A673 (cell line): ENCODE results near the gene IQCE.

Experiments
- CTCF ChIP-seq: fragments of 300-800, 200-600 bp; sonication (generic); conservative IDR thresholded peaks from 2 replicates; pipeline ENCODE4 v1.5.1; 2017; ENCODE audit warnings: low read depth, mild to moderate bottlenecking, antibody characterized with exemption, low read length, moderate library complexity, mixed read lengths
- EZH2 ChIP-seq: fragments of 200-600 bp; sonication (generic); IDR thresholded peaks from 2 replicates; pipeline ENCODE4 v1.6.1; 2017; ENCODE audit warnings: borderline replicate concordance, low read depth, mild to moderate bottlenecking, mixed read lengths, antibody characterized with exemption, low read length; ENCODE audit not compliant: poor library complexity, severe bottlenecking

- TF ChIP-seq CTCF (no peak), EZH2 (no peak)
Observed at GRCh38 chr7:2542916-2543871, 15.6 kb upstream of the IQCE start.
